ENCODE data around the gene DNAJC28.

- TF ChIP-seq, protein P1, sequence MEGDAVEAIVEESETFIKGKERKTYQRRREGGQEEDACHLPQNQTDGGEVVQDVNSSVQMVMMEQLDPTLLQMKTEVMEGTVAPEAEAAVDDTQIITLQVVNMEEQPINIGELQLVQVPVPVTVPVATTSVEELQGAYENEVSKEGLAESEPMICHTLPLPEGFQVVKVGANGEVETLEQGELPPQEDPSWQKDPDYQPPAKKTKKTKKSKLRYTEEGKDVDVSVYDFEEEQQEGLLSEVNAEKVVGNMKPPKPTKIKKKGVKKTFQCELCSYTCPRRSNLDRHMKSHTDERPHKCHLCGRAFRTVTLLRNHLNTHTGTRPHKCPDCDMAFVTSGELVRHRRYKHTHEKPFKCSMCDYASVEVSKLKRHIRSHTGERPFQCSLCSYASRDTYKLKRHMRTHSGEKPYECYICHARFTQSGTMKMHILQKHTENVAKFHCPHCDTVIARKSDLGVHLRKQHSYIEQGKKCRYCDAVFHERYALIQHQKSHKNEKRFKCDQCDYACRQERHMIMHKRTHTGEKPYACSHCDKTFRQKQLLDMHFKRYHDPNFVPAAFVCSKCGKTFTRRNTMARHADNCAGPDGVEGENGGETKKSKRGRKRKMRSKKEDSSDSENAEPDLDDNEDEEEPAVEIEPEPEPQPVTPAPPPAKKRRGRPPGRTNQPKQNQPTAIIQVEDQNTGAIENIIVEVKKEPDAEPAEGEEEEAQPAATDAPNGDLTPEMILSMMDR (IDR thresholded peaks at IDR 0.05), result peak in 1 of 3 experiments; percentile 8
- no peak for TF ChIP-seq POLR2A (IDR thresholded peaks at IDR 0.05; ENCODE audit: low read depth)
These were observed 12.4 kb downstream of the DNAJC28 start for GRCh38 chr21:33478935-33479678.

All from esophagus muscularis mucosa (tissue), 3 donors.